ENCODE data around the gene SLC16A2.

SLC16A2 gene

GRCh38 chrX:74493806-74494205, 72.5 kb downstream of the SLC16A2 start:
- no peaks in the 10 kb centered on the region for H3K36me3 ChIP-seq (replicated peaks; ENCODE audit: insufficient read depth, low read length)
- H3K4me1 ChIP-seq (ENCODE audit: low read length), result no peaks in the 10 kb centered on the region
- H3K79me2 ChIP-seq (ENCODE audit: low read length), result no peaks in the 10 kb centered on the region
- no peak overlapping the region for H3K4me2 ChIP-seq (ENCODE audit: low read depth, low read length)
- TF ChIP-seq CTCF (IDR thresholded peaks at IDR 0.05; ENCODE audit: low read length), result no peak
- TF ChIP-seq EZH2 (optimal IDR thresholded peaks at IDR 0.05; ENCODE audit: low read depth, low read length), result no peak
- TF ChIP-seq EZH2phosphoT487 (IDR thresholded peaks at IDR 0.05; ENCODE audit: low read length), result no peak
- DNase-seq, result no peak
- H2AFZ ChIP-seq (ENCODE audit: low read length), result no peak overlapping the region
- no peaks in the 10 kb centered on the region for H3K9me3 ChIP-seq (replicated peaks; ENCODE audit: insufficient read depth, low read length)
- H3K27me3 ChIP-seq (replicated peaks; ENCODE audit: insufficient read depth, low read length), result no peaks in the 10 kb centered on the region
- no peak overlapping the region for H3K27ac ChIP-seq (ENCODE audit: low read length)
- no peaks in the 10 kb centered on the region for H3F3A ChIP-seq (ENCODE audit: insufficient read depth, low read length)
- no peaks in the 10 kb centered on the region for H3K9me2 ChIP-seq (replicated peaks; ENCODE audit: insufficient read depth, low read length)
- no peak overlapping the region for H3K9ac ChIP-seq (ENCODE audit: low read length)
- no peak overlapping the region for H3K4me3 ChIP-seq (ENCODE audit: low read length)
- H4K20me1 ChIP-seq (ENCODE audit: insufficient read depth, low read length), result no peaks in the 10 kb centered on the region

- H3K36me3 ChIP-seq (replicated peaks; ENCODE audit: insufficient read depth, low read length), result no peaks in the 10 kb centered on the region
- H3K27me3 ChIP-seq (replicated peaks; ENCODE audit: insufficient read depth, low read length), result no peaks in the 10 kb centered on the region
- H3K9me3 ChIP-seq (replicated peaks; ENCODE audit: insufficient read depth, low read length), result no peaks in the 10 kb centered on the region
- no peaks in the 10 kb centered on the region for H3K9me2 ChIP-seq (replicated peaks; ENCODE audit: insufficient read depth, low read length)
- H2AFZ ChIP-seq (ENCODE audit: low read length), result no peak overlapping the region
- TF ChIP-seq CTCF (IDR thresholded peaks at IDR 0.05; ENCODE audit: low read length) (no peak), EZH2 (optimal IDR thresholded peaks at IDR 0.05; ENCODE audit: low read depth, low read length) (no peak), EZH2phosphoT487 (IDR thresholded peaks at IDR 0.05; ENCODE audit: low read length) (no peak)
- DNase-seq, result no peak
- H3K4me2 ChIP-seq (ENCODE audit: low read depth, low read length), result no peak overlapping the region
- no peaks in the 10 kb centered on the region for H3K79me2 ChIP-seq (ENCODE audit: low read length)
- no peaks in the 10 kb centered on the region for H4K20me1 ChIP-seq (ENCODE audit: insufficient read depth, low read length)
- no peak overlapping the region for H3K9ac ChIP-seq (ENCODE audit: low read length)
- no peaks in the 10 kb centered on the region for H3F3A ChIP-seq (ENCODE audit: insufficient read depth, low read length)
- no peak overlapping the region for H3K27ac ChIP-seq (ENCODE audit: low read length)
- H3K4me1 ChIP-seq (ENCODE audit: low read length), result no peaks in the 10 kb centered on the region
- H3K4me3 ChIP-seq (ENCODE audit: low read length), result no peak overlapping the region
Observed at GRCh38 chrX:74498924-74499323, 77.6 kb downstream of the SLC16A2 start.

DNA sequence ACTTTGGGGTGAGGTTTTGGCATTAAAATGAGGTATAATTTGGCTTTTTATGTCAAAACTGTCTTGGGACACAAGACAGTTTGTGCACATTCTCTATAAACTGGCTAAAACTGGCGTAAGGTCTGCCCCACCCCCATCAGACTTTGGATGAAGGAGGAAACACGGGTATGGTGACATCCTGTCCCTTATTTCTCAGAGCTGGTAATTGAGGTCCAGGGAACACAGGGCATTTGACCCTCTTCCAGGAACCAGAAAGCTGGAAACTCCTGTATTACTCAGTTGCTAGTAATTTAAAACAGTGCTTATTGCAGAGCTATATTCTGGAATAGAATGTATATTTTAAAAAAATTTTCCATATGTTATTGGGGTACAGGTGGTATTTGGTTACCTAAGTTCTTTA, 78.8 kb downstream of the SLC16A2 start:
- H3K9me2 ChIP-seq (replicated peaks; ENCODE audit: insufficient read depth, low read length), result no peaks in the 10 kb centered on the region
- H3F3A ChIP-seq (ENCODE audit: insufficient read depth, low read length), result no peaks in the 10 kb centered on the region
- no peak overlapping the region for H2AFZ ChIP-seq (ENCODE audit: low read length)
- H3K79me2 ChIP-seq (ENCODE audit: low read length), result no peaks in the 10 kb centered on the region
- H3K9ac ChIP-seq (ENCODE audit: low read length), result no peak overlapping the region
- TF ChIP-seq EZH2phosphoT487 (IDR thresholded peaks at IDR 0.05; ENCODE audit: low read length), result no peak
- TF ChIP-seq CTCF (IDR thresholded peaks at IDR 0.05; ENCODE audit: low read length), result no peak
- no peak for TF ChIP-seq EZH2 (optimal IDR thresholded peaks at IDR 0.05; ENCODE audit: low read depth, low read length)
- H3K27ac ChIP-seq (ENCODE audit: low read length), result no peak overlapping the region
- H3K4me2 ChIP-seq (ENCODE audit: low read depth, low read length), result no peak overlapping the region
- no peaks in the 10 kb centered on the region for H3K27me3 ChIP-seq (replicated peaks; ENCODE audit: insufficient read depth, low read length)
- no peaks in the 10 kb centered on the region for H4K20me1 ChIP-seq (ENCODE audit: insufficient read depth, low read length)
- H3K9me3 ChIP-seq (replicated peaks; ENCODE audit: insufficient read depth, low read length), result no peaks in the 10 kb centered on the region
- no peaks in the 10 kb centered on the region for H3K4me1 ChIP-seq (ENCODE audit: low read length)
- no peak for DNase-seq
- H3K36me3 ChIP-seq (replicated peaks; ENCODE audit: insufficient read depth, low read length), result no peaks in the 10 kb centered on the region
- H3K4me3 ChIP-seq (ENCODE audit: low read length), result no peak overlapping the region

All from MM.1S (cell line).